IPS-18a (cell line): ENCODE measurements around the gene PTPRM.

Source experiments
- H3K27ac ChIP-seq: one replicate; pipeline ENCODE4 v1.5.1; 2013; ENCODE audit warnings: low read length
- H3K27me3 ChIP-seq: one replicate; pipeline ENCODE4 v1.6.1; 2013; ENCODE audit warnings: mild to moderate bottlenecking, low read length; ENCODE audit not compliant: control insufficient read depth, insufficient read depth
- H3K36me3 ChIP-seq: one replicate; pipeline ENCODE4 v1.6.1; 2013; ENCODE audit warnings: low read depth, low read length; ENCODE audit not compliant: control insufficient read depth
- H3K4me1 ChIP-seq: one replicate; pipeline ENCODE4 v1.6.1; 2013; ENCODE audit warnings: low read depth, low read length; ENCODE audit not compliant: control insufficient read depth
- H3K4me3 ChIP-seq: one replicate; pipeline ENCODE4 v1.5.1; 2013; ENCODE audit warnings: low read length
- H3K9ac ChIP-seq: one replicate; pipeline ENCODE4 v1.6.1; 2013; ENCODE audit warnings: mild to moderate bottlenecking, low read length, moderate library complexity
- H3K9me3 ChIP-seq: one replicate; pipeline ENCODE4 v1.6.1; 2013; ENCODE audit warnings: low read depth, low read length; ENCODE audit not compliant: control insufficient read depth

Gene PTPRM

DNA sequence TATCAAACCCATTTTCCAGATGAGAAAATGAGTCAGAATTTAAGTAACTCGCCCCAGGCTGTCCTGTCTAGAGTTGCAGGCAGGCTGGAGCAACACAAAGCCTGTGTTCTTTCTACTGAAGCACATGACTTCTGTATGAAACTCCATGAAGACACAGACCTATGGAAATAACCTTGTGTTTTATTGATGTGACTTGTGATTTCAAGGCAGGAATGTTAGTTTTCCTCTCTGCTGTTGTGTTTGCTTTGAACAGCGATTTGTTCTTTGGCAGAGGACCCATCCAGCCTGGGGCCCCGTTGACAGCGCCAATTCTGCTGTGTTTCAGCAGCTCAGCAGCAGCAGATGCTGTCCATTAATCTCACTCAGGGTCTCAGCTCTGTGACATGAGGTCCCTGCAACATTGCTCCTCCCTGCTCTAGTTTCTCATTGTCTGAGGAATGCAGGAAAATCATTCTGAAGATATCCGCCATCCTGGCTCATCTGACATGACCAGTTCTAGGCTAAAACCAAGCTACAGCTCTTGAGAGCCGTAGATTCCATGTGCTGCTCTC lies 697.8 kb downstream of the PTPRM start:
- H3K36me3 ChIP-seq = no peaks in the 10 kb centered on the region
- H3K9me3 ChIP-seq = no peaks in the 10 kb centered on the region
- no peak overlapping the region for H3K4me3 ChIP-seq
- no peak overlapping the region for H3K9ac ChIP-seq
- H3K27ac ChIP-seq = no peak overlapping the region
- H3K27me3 ChIP-seq = no peaks in the 10 kb centered on the region
- peaks cover 9% of the 10 kb centered on the region for H3K4me1 ChIP-seq

DNA sequence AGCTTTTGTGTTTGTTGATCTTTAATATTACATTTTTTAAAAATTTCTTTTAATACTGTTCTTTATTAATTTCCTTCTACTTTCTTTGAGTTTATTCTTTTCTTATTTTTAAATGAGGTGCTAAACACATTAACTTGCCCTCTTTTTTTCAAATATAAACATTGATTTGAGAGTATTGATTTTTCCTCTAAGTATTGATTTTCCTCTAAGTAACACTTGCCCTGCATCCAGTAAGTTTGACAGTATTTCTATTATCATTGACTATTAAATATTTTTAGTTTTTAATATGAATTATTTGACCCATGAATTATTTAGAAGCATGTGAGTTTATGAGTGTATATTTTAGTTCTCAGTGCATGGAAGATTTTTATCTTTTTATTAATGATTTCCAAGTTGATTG lies 705.1 kb downstream of the PTPRM start:
- Histone ChIP-seq H3K4me3 (no peak overlapping the region), H3K4me1 (no peaks in the 10 kb centered on the region), H3K27ac (no peak overlapping the region), H3K27me3 (no peaks in the 10 kb centered on the region), H3K36me3 (no peaks in the 10 kb centered on the region), H3K9me3 (no peaks in the 10 kb centered on the region), H3K9ac (no peak overlapping the region)

DNA sequence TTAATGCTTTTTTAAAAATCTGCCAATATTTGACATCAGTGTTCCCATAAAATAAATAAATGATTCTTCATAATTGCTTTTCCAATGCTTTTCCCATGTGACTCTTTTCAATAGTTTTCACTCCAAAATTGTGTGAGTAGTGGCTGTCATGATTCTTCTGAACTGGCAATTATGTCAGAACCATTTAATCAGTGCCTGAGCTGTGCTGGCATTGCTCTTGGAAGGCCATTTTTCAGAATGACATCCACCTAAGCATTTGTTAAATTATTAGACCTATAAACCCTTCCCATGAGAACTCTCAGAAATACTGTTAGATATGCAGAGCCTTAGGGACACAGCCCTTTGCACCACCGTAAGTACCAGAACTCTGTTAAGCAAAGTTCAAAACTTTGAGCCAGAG lies 707.3 kb downstream of the PTPRM start:
- no peaks in the 10 kb centered on the region for H3K9me3 ChIP-seq
- H3K9ac ChIP-seq = no peak overlapping the region
- H3K27ac ChIP-seq = no peak overlapping the region
- no peaks in the 10 kb centered on the region for H3K4me1 ChIP-seq
- no peaks in the 10 kb centered on the region for H3K27me3 ChIP-seq
- H3K36me3 ChIP-seq = no peaks in the 10 kb centered on the region
- H3K4me3 ChIP-seq = no peak overlapping the region

DNA sequence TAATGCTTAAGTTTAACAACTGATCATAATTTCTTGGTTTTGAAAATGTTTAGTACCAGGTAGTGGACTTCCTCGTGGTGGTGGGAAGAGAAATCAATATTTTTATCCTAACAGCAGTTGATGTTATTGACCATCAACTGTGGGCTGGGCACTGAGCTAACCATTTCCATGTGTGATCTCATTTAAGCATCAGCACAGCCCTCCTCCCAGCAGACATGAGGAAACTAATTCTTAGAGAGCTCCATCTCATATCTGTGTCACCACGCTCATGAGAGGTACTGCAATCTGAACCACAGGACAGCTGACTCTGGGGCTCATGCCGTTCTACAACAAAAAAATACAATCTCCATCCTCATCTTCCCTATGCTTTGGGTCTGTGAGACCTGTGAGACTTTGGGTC lies 709.3 kb downstream of the PTPRM start:
- Histone ChIP-seq H3K9ac (no peak overlapping the region), H3K4me3 (no peak overlapping the region), H3K27ac (no peak overlapping the region), H3K27me3 (no peaks in the 10 kb centered on the region), H3K4me1 (no peaks in the 10 kb centered on the region), H3K36me3 (no peaks in the 10 kb centered on the region), H3K9me3 (no peaks in the 10 kb centered on the region)

DNA sequence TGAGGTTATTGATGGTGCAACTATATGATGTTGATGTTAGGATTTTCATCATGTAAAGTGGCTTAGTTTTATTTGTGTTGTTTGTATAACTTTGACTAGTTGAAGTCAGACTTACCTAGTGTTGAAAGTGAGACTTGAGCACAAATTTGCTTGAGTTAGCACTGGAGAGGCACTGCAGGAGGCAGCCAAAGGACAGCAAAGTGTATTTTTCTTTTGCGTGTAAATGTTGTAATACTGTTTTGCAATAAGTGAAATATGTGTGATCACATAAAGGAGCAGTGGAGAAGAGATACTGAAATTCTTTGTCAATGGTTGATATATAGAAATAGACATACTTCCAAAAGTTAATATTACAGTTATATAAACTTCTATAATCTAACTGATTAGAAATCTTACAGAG lies 710.2 kb downstream of the PTPRM start:
- H3K4me3 ChIP-seq = no peak overlapping the region
- H3K4me1 ChIP-seq = no peaks in the 10 kb centered on the region
- no peaks in the 10 kb centered on the region for H3K27me3 ChIP-seq
- H3K9me3 ChIP-seq = no peaks in the 10 kb centered on the region
- H3K27ac ChIP-seq = no peak overlapping the region
- H3K36me3 ChIP-seq = no peaks in the 10 kb centered on the region
- no peak overlapping the region for H3K9ac ChIP-seq

DNA sequence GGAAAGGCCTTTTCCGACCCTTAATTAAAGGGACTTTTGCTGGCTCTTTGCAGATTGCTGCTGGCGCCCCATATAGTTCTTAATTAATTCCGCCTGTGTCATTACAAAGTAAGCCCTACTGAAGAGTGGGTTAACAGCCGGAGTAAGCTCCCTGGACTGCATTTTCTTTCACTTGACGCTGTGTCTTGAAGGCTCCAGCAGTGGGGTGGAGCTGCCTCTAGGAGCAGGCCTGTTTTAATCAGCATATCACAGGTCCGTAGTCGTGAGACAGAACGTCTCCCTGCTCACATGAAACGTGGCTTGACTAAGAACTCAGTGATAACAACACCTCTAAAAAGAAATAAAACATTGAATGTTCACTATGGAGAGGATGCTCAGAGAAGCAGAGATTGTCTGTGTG lies 712.2 kb downstream of the PTPRM start:
- Histone ChIP-seq H3K27ac (no peak overlapping the region), H3K27me3 (no peaks in the 10 kb centered on the region), H3K4me1 (no peaks in the 10 kb centered on the region), H3K4me3 (no peak overlapping the region), H3K9me3 (no peaks in the 10 kb centered on the region), H3K36me3 (no peaks in the 10 kb centered on the region), H3K9ac (no peak overlapping the region)

DNA sequence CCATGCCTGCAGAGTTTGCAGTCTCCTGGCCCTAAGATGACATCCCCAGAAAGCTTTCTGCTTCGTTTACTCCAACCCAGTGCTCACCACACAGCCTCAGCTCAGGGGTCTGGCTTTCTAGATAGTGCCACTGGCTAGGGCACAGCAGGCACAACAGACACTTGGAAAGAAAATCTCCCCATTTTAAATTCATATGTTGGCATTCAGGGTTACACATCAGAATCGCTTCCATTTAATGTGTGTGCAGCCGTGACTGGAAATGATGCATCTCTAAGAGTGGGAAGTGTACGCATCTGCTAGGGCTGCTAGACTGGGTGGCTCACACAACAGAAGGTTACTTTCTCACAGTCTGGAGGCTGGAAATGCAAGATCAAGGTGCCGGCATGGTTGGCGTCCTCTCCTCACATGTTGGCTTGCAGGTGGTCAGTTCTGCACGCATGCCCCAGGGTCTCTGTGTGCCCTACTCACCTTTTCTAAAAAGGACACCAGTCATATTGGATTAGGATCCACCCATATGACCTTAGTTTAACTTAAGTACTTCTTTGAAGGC lies 712.7 kb downstream of the PTPRM start:
- Histone ChIP-seq H3K27ac (no peak overlapping the region), H3K9me3 (no peaks in the 10 kb centered on the region), H3K27me3 (no peaks in the 10 kb centered on the region), H3K4me3 (no peak overlapping the region), H3K36me3 (no peaks in the 10 kb centered on the region), H3K4me1 (no peaks in the 10 kb centered on the region), H3K9ac (no peak overlapping the region)

DNA sequence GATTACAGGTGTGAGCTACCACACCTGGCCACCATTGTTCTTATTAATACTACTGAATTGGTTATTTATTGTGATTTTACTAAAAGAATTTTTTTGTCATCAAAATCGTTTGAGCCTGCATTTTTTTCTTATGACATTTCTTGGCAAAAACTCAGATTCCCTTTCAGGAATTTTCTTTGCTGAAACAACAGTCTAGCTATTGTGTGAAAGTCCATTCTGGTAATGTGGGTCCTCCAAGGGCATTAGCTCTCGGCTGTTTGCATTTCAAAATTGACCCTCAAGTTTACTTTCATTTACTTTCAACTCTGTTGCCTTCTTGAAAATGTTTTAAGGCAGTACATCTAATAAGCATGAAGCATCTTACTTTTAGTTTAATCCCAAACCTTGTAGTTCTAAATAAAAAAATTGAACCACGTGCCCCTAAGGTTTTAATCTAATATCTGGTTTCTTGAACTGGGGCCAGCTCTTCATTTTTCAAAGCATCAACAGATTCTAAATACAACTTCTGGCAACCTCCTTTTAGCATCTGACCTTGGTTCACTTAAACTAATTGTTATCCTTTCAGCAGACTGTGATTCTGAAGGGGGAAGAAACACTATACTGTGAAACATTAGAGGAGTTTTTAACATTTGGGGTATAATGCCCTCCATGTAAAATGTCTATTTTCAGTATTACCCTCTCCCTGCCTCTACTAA lies 716.9 kb downstream of the PTPRM start:
- no peak overlapping the region for H3K9ac ChIP-seq
- H3K9me3 ChIP-seq = no peaks in the 10 kb centered on the region

DNA sequence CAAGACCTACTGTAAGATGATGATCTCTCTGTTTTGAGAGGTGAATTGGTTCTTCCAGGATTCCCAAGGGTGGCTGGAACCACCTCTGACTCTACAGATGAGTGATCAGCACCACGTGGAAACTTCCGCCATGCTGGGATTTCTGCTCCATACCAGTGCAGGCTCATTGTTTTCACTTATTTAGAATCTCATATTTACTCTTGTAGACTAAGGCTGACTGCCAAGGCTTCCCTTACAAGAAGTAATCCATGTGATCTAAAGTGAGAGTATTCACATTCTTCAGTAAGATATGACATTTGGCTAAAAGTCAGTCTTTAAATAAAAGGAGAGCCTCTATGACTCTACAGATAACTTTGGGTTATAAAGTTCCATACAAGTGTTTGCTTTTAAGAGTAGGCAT lies 719.2 kb downstream of the PTPRM start:
- H3K27ac ChIP-seq = no peak overlapping the region
- H3K27me3 ChIP-seq = no peaks in the 10 kb centered on the region
- H3K9me3 ChIP-seq = no peaks in the 10 kb centered on the region
- no peaks in the 10 kb centered on the region for H3K36me3 ChIP-seq
- no peak overlapping the region for H3K9ac ChIP-seq
- H3K4me3 ChIP-seq = no peak overlapping the region
- H3K4me1 ChIP-seq = no peaks in the 10 kb centered on the region

More for the DNA sequence above, 716.9 kb downstream of the PTPRM start:
- Histone ChIP-seq H3K27ac (no peak overlapping the region), H3K27me3 (no peaks in the 10 kb centered on the region), H3K36me3 (no peaks in the 10 kb centered on the region), H3K4me3 (no peak overlapping the region), H3K4me1 (no peaks in the 10 kb centered on the region)

DNA sequence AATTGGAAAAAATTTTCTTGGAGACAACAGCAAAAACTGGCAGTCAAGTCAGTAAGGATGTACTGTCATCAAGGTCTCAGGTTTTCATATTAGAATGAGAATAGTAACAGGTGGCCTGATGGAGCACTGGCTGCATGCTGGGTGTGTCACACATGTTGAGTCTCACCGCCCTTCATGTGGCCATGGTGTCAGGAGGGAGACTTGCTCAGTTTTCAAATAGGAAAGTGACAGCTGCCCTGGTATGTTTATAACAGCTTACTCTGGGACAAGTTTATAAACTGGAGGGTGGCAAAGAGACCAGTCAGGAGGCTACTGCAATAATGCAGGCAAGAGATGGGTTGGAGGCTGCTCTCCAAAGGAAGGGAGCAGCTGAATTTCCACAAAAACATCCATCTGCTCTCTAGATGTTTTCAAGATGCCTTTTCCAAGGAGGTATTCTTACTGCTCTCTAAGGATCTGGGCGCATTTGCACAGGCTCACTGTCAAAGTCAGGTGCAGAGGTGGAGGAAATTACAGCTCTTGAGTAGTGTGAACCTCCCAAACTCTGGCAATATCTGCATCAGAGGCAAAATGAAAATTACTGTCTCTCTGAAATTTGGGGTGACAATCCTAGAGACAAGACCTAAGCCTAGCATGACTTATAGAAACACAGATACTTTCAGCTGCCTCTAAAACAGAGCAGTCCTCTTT lies 720.2 kb downstream of the PTPRM start:
- Histone ChIP-seq H3K4me1 (no peaks in the 10 kb centered on the region), H3K9me3 (no peaks in the 10 kb centered on the region), H3K27ac (no peak overlapping the region), H3K27me3 (no peaks in the 10 kb centered on the region), H3K9ac (no peak overlapping the region), H3K36me3 (no peaks in the 10 kb centered on the region), H3K4me3 (no peak overlapping the region)

DNA sequence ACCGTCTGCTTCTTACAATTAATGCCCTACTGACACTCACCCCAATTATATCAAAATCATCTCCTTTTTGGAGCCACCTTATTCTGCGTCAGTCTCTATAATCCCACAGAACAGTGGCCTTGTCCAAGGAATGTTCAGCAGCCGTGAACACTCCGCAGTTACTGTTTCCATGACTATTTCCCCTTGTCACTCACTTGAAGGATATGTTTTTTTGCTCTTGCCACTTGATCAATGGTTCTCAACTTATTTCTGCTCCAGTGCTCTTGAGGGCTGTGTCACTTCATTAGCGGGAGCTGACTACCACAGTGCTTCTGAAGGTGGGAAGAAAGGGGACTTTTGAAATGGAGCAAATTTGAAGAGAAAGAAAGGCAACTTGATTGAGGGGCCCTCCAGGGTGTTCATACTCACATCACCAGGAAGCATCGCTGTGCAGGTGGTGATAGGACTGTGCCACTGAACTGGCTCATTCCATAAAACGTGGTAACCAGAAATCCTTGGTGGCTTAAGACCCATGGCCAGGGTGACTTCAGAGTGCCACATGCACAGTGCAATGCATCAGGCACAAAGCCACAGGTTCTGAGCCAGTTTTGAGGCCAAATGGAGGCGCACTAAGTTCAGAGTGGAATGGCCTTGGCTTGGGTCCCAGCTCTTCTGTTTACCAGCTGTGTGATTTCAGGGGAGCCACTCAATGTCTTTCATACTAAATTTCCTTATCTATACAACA lies 721.5 kb downstream of the PTPRM start:
- H3K27ac ChIP-seq = no peak overlapping the region
- no peaks in the 10 kb centered on the region for H3K36me3 ChIP-seq
- H3K9ac ChIP-seq = no peak overlapping the region

More for the DNA sequence above, 721.5 kb downstream of the PTPRM start:
- Histone ChIP-seq H3K4me1 (no peaks in the 10 kb centered on the region), H3K27me3 (no peaks in the 10 kb centered on the region), H3K9me3 (no peaks in the 10 kb centered on the region), H3K4me3 (no peak overlapping the region)
